Mucosa of gallbladder (tissue), 1 donor: Measurements from ENCODE around the gene ZNF146. TPM values are rescaled to one million over a fixed set of nuclear protein-coding genes. Genes with fewer than 3 reads are reported as not detected.

Experiments
- DNase-seq: peaks from one replicate; pipeline ENCODE4 v3.0.0-alpha.2; 2020; ENCODE audit warnings: low spot score
- total RNA-seq: library from RNA; stranded (reverse); gene quantifications from one replicate; pipeline ENCODE4 v1.2.1, GENCODE V29; 2021
- donor health status: DM: no; HTN: no; CAD: no.

The ZNF146 gene
- total RNA-seq, 1 donor from 2014 or later, result 40.2 TPM

- peak; percentile 11 for DNase-seq
Measured at GRCh38 chr19:36269295-36269694, 54.4 kb downstream of the ZNF146 start.

Other genes starting within 250 kb of the ZNF146 start
- 20.0 TPM for gene SDHAF1, start 219.9 kb upstream of the ZNF146 start, total RNA-seq
- 17.4 TPM for gene SYNE4, start 206.3 kb upstream of the ZNF146 start, total RNA-seq
- 34.9 TPM for gene ALKBH6, start 200.9 kb upstream of the ZNF146 start, total RNA-seq
- gene CLIP3, start 182.2 kb upstream of the ZNF146 start, total RNA-seq, result 74.0 TPM
- gene THAP8, start 160.8 kb upstream of the ZNF146 start, total RNA-seq, result 12.9 TPM
- gene WDR62, start 160.2 kb upstream of the ZNF146 start, total RNA-seq, result 1.3 TPM
- not detected for gene OVOL3, start 104.0 kb upstream of the ZNF146 start, total RNA-seq
- 74.5 TPM for gene POLR2I, start 100.2 kb upstream of the ZNF146 start, total RNA-seq
- gene TBCB, start 99.6 kb upstream of the ZNF146 start, total RNA-seq, result 132 TPM
- 584 TPM for gene CAPNS1, start 75.0 kb upstream of the ZNF146 start, total RNA-seq
- 55.7 TPM for gene COX7A1, start 62.7 kb upstream of the ZNF146 start, total RNA-seq
- 5.3 TPM for gene ZNF565, start 441 bp upstream of the ZNF146 start, total RNA-seq
- gene ZFP14, start 164.1 kb downstream of the ZNF146 start, total RNA-seq, result 12.0 TPM
- gene ZFP82, start 203.5 kb downstream of the ZNF146 start, total RNA-seq, result 6.9 TPM